KOPT-K1 (cell line): ENCODE results near the gene SLC16A5.

Experiments
- H3K27ac ChIP-seq: fragments of 200-600 bp; sonication (generic); 2 replicates; pipeline ENCODE4 v1.5.1; 2016; ENCODE audit warnings: antibody characterized with exemption, mild to moderate bottlenecking, low read depth, low read length; ENCODE audit not compliant: poor library complexity, severe bottlenecking
- H3K36me3 ChIP-seq: fragments of 200-600 bp; sonication (generic); 2 replicates; pipeline ENCODE4 v1.5.1; 2017; ENCODE audit warnings: antibody characterized with exemption, mild to moderate bottlenecking, low read length, moderate library complexity; ENCODE audit not compliant: insufficient read depth
- H3K9me3 ChIP-seq: fragments of 200-600 bp; sonication (generic); 2 replicates; pipeline ENCODE4 v1.5.1; 2017; ENCODE audit warnings: antibody characterized with exemption, low read length, mild to moderate bottlenecking; ENCODE audit not compliant: insufficient read depth, poor library complexity, severe bottlenecking

Gene SLC16A5

GRCh38 chr17:75090871-75091854, 3.4 kb downstream of the SLC16A5 start:
- Histone ChIP-seq H3K27ac (no peak overlapping the region), H3K36me3 (no peaks in the 10 kb centered on the region)

GRCh38 chr17:75091855-75092327, 4.1 kb downstream of the SLC16A5 start:
- no peaks in the 10 kb centered on the region for H3K36me3 ChIP-seq
- H3K27ac ChIP-seq = no peak overlapping the region

More at GRCh38 chr17:75090871-75091854, 3.4 kb downstream of the SLC16A5 start:
- H3K9me3 ChIP-seq = no peaks in the 10 kb centered on the region

GRCh38 chr17:75093548-75094158, 5.9 kb downstream of the SLC16A5 start:
- H3K36me3 ChIP-seq = no peaks in the 10 kb centered on the region
- no peaks in the 10 kb centered on the region for H3K9me3 ChIP-seq
- H3K27ac ChIP-seq = no peak overlapping the region

More at GRCh38 chr17:75091855-75092327, 4.1 kb downstream of the SLC16A5 start:
- H3K9me3 ChIP-seq = no peaks in the 10 kb centered on the region

- Histone ChIP-seq H3K9me3 (no peaks in the 10 kb centered on the region), H3K27ac (no peak overlapping the region), H3K36me3 (no peaks in the 10 kb centered on the region)
Measured at GRCh38 chr17:75094871-75095399, 7.2 kb downstream of the SLC16A5 start.

GRCh38 chr17:75096082-75096625, 8.4 kb downstream of the SLC16A5 start:
- Histone ChIP-seq H3K36me3 (no peaks in the 10 kb centered on the region), H3K27ac (no peak overlapping the region), H3K9me3 (no peaks in the 10 kb centered on the region)

GRCh38 chr17:75097865-75098264, 10.1 kb downstream of the SLC16A5 start:
- H3K9me3 ChIP-seq = no peaks in the 10 kb centered on the region
- no peaks in the 10 kb centered on the region for H3K36me3 ChIP-seq
- no peak overlapping the region for H3K27ac ChIP-seq

GRCh38 chr17:75098861-75099260, 11.1 kb downstream of the SLC16A5 start:
- no peaks in the 10 kb centered on the region for H3K36me3 ChIP-seq
- no peaks in the 10 kb centered on the region for H3K9me3 ChIP-seq
- H3K27ac ChIP-seq = no peak overlapping the region

- no peaks in the 10 kb centered on the region for H3K9me3 ChIP-seq
- no peaks in the 10 kb centered on the region for H3K36me3 ChIP-seq
- no peak overlapping the region for H3K27ac ChIP-seq
Measured at GRCh38 chr17:75099881-75100595, 12.3 kb downstream of the SLC16A5 start.

- H3K36me3 ChIP-seq = no peaks in the 10 kb centered on the region
- H3K27ac ChIP-seq = no peak overlapping the region
- no peaks in the 10 kb centered on the region for H3K9me3 ChIP-seq
Measured at GRCh38 chr17:75102385-75102821, 14.6 kb downstream of the SLC16A5 start.

GRCh38 chr17:75103601-75104554, 16.1 kb downstream of the SLC16A5 start:
- Histone ChIP-seq H3K27ac (no peak overlapping the region), H3K9me3 (no peaks in the 10 kb centered on the region), H3K36me3 (no peaks in the 10 kb centered on the region)

- Histone ChIP-seq H3K9me3 (no peaks in the 10 kb centered on the region), H3K27ac (no peak overlapping the region), H3K36me3 (no peaks in the 10 kb centered on the region)
Measured at GRCh38 chr17:75105126-75106080, 17.6 kb downstream of the SLC16A5 start.

GRCh38 chr17:75108193-75108592, 20.4 kb downstream of the SLC16A5 start:
- Histone ChIP-seq H3K27ac (no peak overlapping the region), H3K9me3 (no peaks in the 10 kb centered on the region), H3K36me3 (no peaks in the 10 kb centered on the region)

GRCh38 chr17:75109046-75109406, 21.3 kb downstream of the SLC16A5 start:
- Histone ChIP-seq H3K36me3 (no peaks in the 10 kb centered on the region), H3K27ac (peak overlapping the region; percentile 72), H3K9me3 (no peaks in the 10 kb centered on the region)
